IMR-90 (cell line): ENCODE measurements around the gene ADCY1. TPM values are rescaled to one million over a fixed set of nuclear protein-coding genes. Genes with fewer than 3 reads are reported as not detected.

Experiments used
- ATAC-seq: fragments of 200-7000 bp; cut with Tn5 transposase; 2 replicates; pipeline ENCODE4 v1.9.1; 2020; ENCODE audit warnings: low read depth, mild to moderate bottlenecking, moderate library complexity
- BruUV-seq: library from RNA; stranded (reverse); fragments of 400-500 nt; replicated peaks from 2 replicates; lab custom pipeline; 2021; lab: Mats Ljungman, UMichigan
- CTCF ChIA-PET: fragments of 300-600 bp; formaldehyde crosslinking; extraction: SDS; loops from one replicate; lab custom pipeline; 2021; ENCODE audit warnings: antibody characterized with exemption; lab: Yijun Ruan, JAX
- POLR2A ChIA-PET: fragments of 300-600 bp; sonication (Branson Sonifier 250); formaldehyde crosslinking; loops from one replicate; lab custom pipeline; 2022; ENCODE audit warnings: antibody characterized with exemption; ENCODE audit not compliant: unreplicated experiment; lab: Charles Lee
- DNase-seq: peaks from one replicate; pipeline ENCODE4 v3.0.0; 2013
- H2AFZ ChIP-seq: replicated peaks from 2 replicates; pipeline ENCODE3; 2013; ENCODE audit warnings: low read length, mild to moderate bottlenecking; ENCODE audit not compliant: poor library complexity
- H2AK5ac ChIP-seq: 2 replicates; pipeline ENCODE4 v1.6.1; 2013; ENCODE audit warnings: low read depth, low read length, inconsistent platforms
- H2AK9ac ChIP-seq: replicated peaks from 2 replicates; pipeline ENCODE3; 2013; ENCODE audit warnings: mild to moderate bottlenecking, low read depth, low read length, moderate library complexity; ENCODE audit not compliant: poor library complexity
- H2BK120ac ChIP-seq: 2 replicates; pipeline ENCODE4 v1.6.1; 2013; ENCODE audit warnings: low read depth, low read length, inconsistent platforms
- H2BK15ac ChIP-seq: 3 replicates; pipeline ENCODE4 v1.6.1; 2013; ENCODE audit warnings: low read depth, low read length, inconsistent platforms
- H2BK20ac ChIP-seq: 2 replicates; pipeline ENCODE4 v1.6.1; 2013; ENCODE audit warnings: low read depth, mild to moderate bottlenecking, inconsistent platforms, low read length, moderate library complexity
- H2BK5ac ChIP-seq: 2 replicates; pipeline ENCODE4 v1.6.1; 2013; ENCODE audit warnings: mild to moderate bottlenecking, low read depth, low read length, inconsistent platforms; ENCODE audit not compliant: poor library complexity, severe bottlenecking
- H3K14ac ChIP-seq: replicated peaks from 2 replicates; pipeline ENCODE4 v1.6.1; 2013; ENCODE audit warnings: low read depth, low read length, inconsistent platforms
- H3K18ac ChIP-seq: 2 replicates; pipeline ENCODE4 v1.6.1; 2013; ENCODE audit warnings: low read depth, low read length, control low read depth
- H3K23ac ChIP-seq: 2 replicates; pipeline ENCODE4 v1.6.1; 2013; ENCODE audit warnings: low read depth, low read length, inconsistent platforms
- H3K27ac ChIP-seq: 2 replicates; pipeline ENCODE4 v1.5.1; 2013; ENCODE audit warnings: mild to moderate bottlenecking, control low read depth, low read length; ENCODE audit not compliant: insufficient read depth
- H3K27me3 ChIP-seq: 2 replicates; pipeline ENCODE4 v1.6.1; 2013; ENCODE audit warnings: low read length; ENCODE audit not compliant: control insufficient read depth, insufficient read depth
- H3K36me3 ChIP-seq: 2 replicates; pipeline ENCODE4 v1.6.1; 2013; ENCODE audit warnings: low read length, mixed read lengths; ENCODE audit not compliant: control insufficient read depth, insufficient read depth
- H3K4ac ChIP-seq: 2 replicates; pipeline ENCODE4 v1.6.1; 2013; ENCODE audit warnings: low read depth, low read length, inconsistent platforms
- H3K4me1 ChIP-seq: 2 replicates; pipeline ENCODE4 v1.6.1; 2013; ENCODE audit warnings: low read length, mixed read lengths; ENCODE audit not compliant: control insufficient read depth, insufficient read depth
- H3K4me2 ChIP-seq: 2 replicates; pipeline ENCODE4 v1.6.1; 2013; ENCODE audit warnings: low read depth, mild to moderate bottlenecking, control low read depth, low read length, moderate library complexity
- H3K4me3 ChIP-seq: 2 replicates; pipeline ENCODE4 v1.5.1; 2013; ENCODE audit warnings: low read depth, mild to moderate bottlenecking, control low read depth, low read length, moderate library complexity; ENCODE audit not compliant: insufficient read depth
- H3K56ac ChIP-seq: 2 replicates; pipeline ENCODE4 v1.6.1; 2013; ENCODE audit warnings: low read length, inconsistent platforms; ENCODE audit not compliant: insufficient read depth; ENCODE audit errors: extremely low read depth
- H3K79me1 ChIP-seq, 2 experiments: 2 replicates each; pipeline ENCODE4 v1.6.1; 2013; ENCODE audit warnings: low read length in 2 of 2, inconsistent platforms in 1 of 2, low read depth in 1 of 2
- H3K9ac ChIP-seq: 2 replicates; pipeline ENCODE4 v1.6.1; 2013; ENCODE audit warnings: low read depth, low read length, control low read depth
- H3K9me1 ChIP-seq: 2 replicates; pipeline ENCODE4 v1.6.1; 2013; ENCODE audit warnings: low read length, inconsistent platforms; ENCODE audit not compliant: insufficient read depth
- H3K9me3 ChIP-seq: 2 replicates; pipeline ENCODE4 v1.6.1; 2013; ENCODE audit warnings: low read length; ENCODE audit not compliant: control insufficient read depth, insufficient read depth
- H4K20me1 ChIP-seq: 2 replicates; pipeline ENCODE4 v1.6.1; 2013; ENCODE audit warnings: low read length, inconsistent platforms; ENCODE audit not compliant: insufficient read depth
- H4K5ac ChIP-seq: 2 replicates; pipeline ENCODE4 v1.6.1; 2013; ENCODE audit warnings: mild to moderate bottlenecking, low read depth, low read length, control low read depth
- H4K8ac ChIP-seq, 2 experiments: 2 replicates each; pipeline ENCODE4 v1.6.1; 2013; ENCODE audit warnings: low read depth in 2 of 2, low read length in 2 of 2, control low read depth in 1 of 2, inconsistent platforms in 1 of 2
- H4K91ac ChIP-seq: 2 replicates; pipeline ENCODE4 v1.6.1; 2013; ENCODE audit warnings: low read depth, low read length, inconsistent platforms; ENCODE audit not compliant: insufficient read depth
- CHD1 ChIP-seq: IDR thresholded peaks from 2 replicates; pipeline ENCODE4 v1.6.1; 2012; ENCODE audit warnings: low read depth, low read length, improper control_type of control experiment
- FOS ChIP-seq: fragments of 150-350 bp; IDR thresholded peaks from 2 replicates; pipeline ENCODE4 v1.6.1; 2016; ENCODE audit warnings: low read depth, low read length
- MAFK ChIP-seq: IDR thresholded peaks from 2 replicates; pipeline ENCODE4 v1.6.1; 2012; ENCODE audit warnings: low read depth, low read length, improper control_type of control experiment
- MAZ ChIP-seq: IDR thresholded peaks from 2 replicates; pipeline ENCODE4 v1.6.1; 2012; ENCODE audit warnings: low read depth, mild to moderate bottlenecking, low read length, improper control_type of control experiment, moderate library complexity, borderline replicate concordance
- MXI1 ChIP-seq: IDR thresholded peaks from 2 replicates; pipeline ENCODE4 v1.6.1; 2012; ENCODE audit warnings: low read depth, mild to moderate bottlenecking, low read length, moderate library complexity, borderline replicate concordance
- NFE2L2 ChIP-seq: fragments of 150-350 bp; IDR thresholded peaks from 2 replicates; pipeline ENCODE4 v1.6.1; 2016; ENCODE audit warnings: low read depth, mild to moderate bottlenecking, low read length
- RAD21 ChIP-seq: IDR thresholded peaks from 2 replicates; pipeline ENCODE4 v1.6.1; 2012; ENCODE audit warnings: low read length, improper control_type of control experiment
- SMC3 ChIP-seq: fragments of 150-350 bp; IDR thresholded peaks from 2 replicates; pipeline ENCODE4 v1.6.1; 2016; ENCODE audit warnings: low read depth, mild to moderate bottlenecking, antibody characterized with exemption, low read length, moderate library complexity
- USF2 ChIP-seq: fragments of 150-350 bp; IDR thresholded peaks from 2 replicates; pipeline ENCODE4 v1.6.1; 2017; ENCODE audit warnings: mild to moderate bottlenecking, antibody characterized with exemption, low read length, low read depth
- WGBS, 2 experiments: methylation state at CpG; one replicate each; pipeline versions ENCODE4 v1.1.5 to v1.1.7; 2013; ENCODE audit warnings: missing lambda C conversion rate in 2 of 2; ENCODE audit not compliant: insufficient read length in 1 of 2; ENCODE audit errors: extremely low coverage in 2 of 2; 5-methylcytosine and 5-hydroxymethylcytosine counted together
- dilution Hi-C: fragments of 300-500 bp; cut with HindIII; formaldehyde crosslinking; loops from one replicate; pipeline ENCODE4 v1.14.3; 2018; ENCODE audit warnings: low sequenced_read_pairs; ENCODE audit not compliant: unreplicated experiment
- in situ Hi-C: fragments of 300-500 bp; cut with MboI; formaldehyde crosslinking; loops from 3 replicates; pipeline ENCODE4 v1.14.3; 2019; ENCODE audit warnings: low sequenced_read_pairs, inconsistent platforms, mixed read lengths
- intact Hi-C: fragments of 100-400 bp; cut with micrococcal nuclease; formaldehyde crosslinking; loops from 2 replicates; pipeline ENCODE4 v1.10.0; 2022
- polyA plus RNA-seq, 3 experiments: library from polyadenylated mRNA; depleted of rRNA; stranded (reverse); fragments of >200 nt; gene quantifications; 2 replicates each; pipeline ENCODE4 v1.2.3, GENCODE V29; 2012; ENCODE audit warnings: low replicate concordance in 1 of 3
- total RNA-seq: library from RNA; depleted of rRNA; stranded (reverse); fragments of >200 nt; gene quantifications from 2 replicates; pipeline ENCODE4 v1.2.3, GENCODE V29; 2012

Gene ADCY1
- total and polyA plus RNA-seq, 2 of the 4 experiments (the other 2 are of a cell fraction) = 0.18 to 0.24 TPM

GRCh38 chr7:45569290-45569685, 4.9 kb upstream of the ADCY1 start:
- H2AK9ac ChIP-seq = no peak overlapping the region
- in situ Hi-C loops = no loop called here
- H3K27ac ChIP-seq = no peak overlapping the region
- no CpG with 5 or more reads among the region's 1 CpG for WGBS, 2 experiments
- H3K23ac ChIP-seq = no peak overlapping the region
- no peak overlapping the region for H3K4ac ChIP-seq
- no peak overlapping the region for H3K14ac ChIP-seq
- intact Hi-C loops = no loop called here
- no peak overlapping the region for H2BK20ac ChIP-seq
- no peak overlapping the region for H4K5ac ChIP-seq
- H3K79me1 ChIP-seq = no peaks in the 10 kb centered on the region
- H2BK120ac ChIP-seq = no peak overlapping the region
- dilution Hi-C loops = no loop called here
- no peaks in the 10 kb centered on the region for H4K20me1 ChIP-seq
- peaks cover 42% of the 10 kb centered on the region for H3K27me3 ChIP-seq
- H3K9me3 ChIP-seq = no peaks in the 10 kb centered on the region; the same call in 1 of the 2 replicates
- ChIA-PET POLR2A (no interaction called here), CTCF (no interaction called here)
- H2BK15ac ChIP-seq = no peak overlapping the region
- H3K9ac ChIP-seq = no peak overlapping the region
- H2AK5ac ChIP-seq = no peak overlapping the region
- no TSS peak for BruUV-seq
- H3K4me1 ChIP-seq = peaks cover 2% of the 10 kb centered on the region; the same call in 1 of the 2 replicates
- ATAC-seq (no peak), DNase-seq (no peak)
- H2BK5ac ChIP-seq = no peak overlapping the region
- H3K4me2 ChIP-seq = no peak overlapping the region
- H4K91ac ChIP-seq = no peak overlapping the region
- H3K4me3 ChIP-seq = no peak overlapping the region
- TF ChIP-seq USF2 = no peak
- TF ChIP-seq MAZ = no peak
- TF ChIP-seq NFE2L2 = no peak
- TF ChIP-seq FOS = no peak
- no peak for TF ChIP-seq RAD21
- TF ChIP-seq CHD1 = no peak
- no peak for TF ChIP-seq MAFK
- no peak for TF ChIP-seq MXI1
- TF ChIP-seq SMC3 = no peak
- no peak overlapping the region for H3K18ac ChIP-seq
- no peaks in the 10 kb centered on the region for H3K36me3 ChIP-seq
- no peaks in the 10 kb centered on the region for H3K9me1 ChIP-seq
- H4K8ac ChIP-seq = no peak overlapping the region
- no peak overlapping the region for H3K56ac ChIP-seq
- H2AFZ ChIP-seq = no peak overlapping the region
